Vagina (tissue), 2 donors: ENCODE results near the gene TRIM74.
"Not testable (repeated sequence)": the region's sequence is repeated elsewhere in the genome, so short reads cannot be mapped to it uniquely, and the experiment has no call there.

Source experiments
- POLR2A ChIP-seq, 2 donors: fragments of 450-650 bp; IDR thresholded peaks; one replicate each; pipeline ENCODE4 v1.6.1; 2017; ENCODE audit warnings: antibody characterized with exemption in 2 of 2, mild to moderate bottlenecking in 2 of 2, moderate library complexity in 2 of 2
- POLR2AphosphoS5 ChIP-seq, 2 donors: sonication (generic); formaldehyde crosslinking; IDR thresholded peaks; one replicate each; pipeline ENCODE4 v1.9.0; 2017; ENCODE audit warnings: antibody characterized with exemption in 2 of 2, mild to moderate bottlenecking in 2 of 2, low read depth in 1 of 2; ENCODE audit not compliant: insufficient read depth in 1 of 2
- TF ChIP-seq, protein P1 (sequence below), 3 experiments: fragments of 450-650 bp in 2 of 3; fragments of 200-600 bp in 1 of 3; sonication (generic) in 1 of 3; IDR thresholded peaks; one replicate each; pipeline ENCODE4 v1.5.1; 2017 to 2019; ENCODE audit warnings: antibody characterized with exemption in 3 of 3, mild to moderate bottlenecking in 2 of 3, moderate library complexity in 2 of 3

DNA sequence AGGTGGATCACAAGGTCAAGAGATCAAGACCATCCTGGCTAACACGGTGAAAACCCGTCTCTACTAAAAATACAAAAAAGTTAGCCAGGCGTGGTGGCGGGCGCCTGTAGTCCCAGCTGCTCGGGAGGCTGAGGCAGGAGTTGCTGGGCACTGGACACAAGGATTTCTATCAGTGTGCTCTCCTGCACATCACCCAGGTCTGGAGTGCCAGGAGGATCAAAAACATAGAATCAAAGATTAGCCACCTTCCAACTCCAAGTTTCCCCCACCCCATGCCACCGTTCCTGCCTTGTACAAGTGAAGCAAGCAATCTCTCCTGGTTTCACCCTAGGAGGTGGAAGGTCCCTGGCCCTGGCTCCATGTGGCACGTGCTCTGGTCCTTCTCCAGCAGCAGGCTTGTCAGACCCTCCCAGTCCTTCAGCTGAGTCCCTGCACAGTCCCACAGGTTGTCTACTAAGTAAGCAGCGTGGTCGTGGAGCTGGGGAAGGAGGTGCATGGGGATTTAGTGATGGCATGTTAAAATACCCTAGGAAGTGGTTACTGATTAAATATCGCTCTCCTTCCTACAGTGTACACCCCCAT lies 28.7 kb upstream of the TRIM74 start:
- not testable (repeated sequence) for TF ChIP-seq POLR2A (IDR thresholded peaks at IDR 0.05); POLR2AphosphoS5 (IDR thresholded peaks at IDR 0.05; ENCODE audit: insufficient read depth in 1 of 2, low read depth in 1 of 2)
- TF ChIP-seq, protein P1, sequence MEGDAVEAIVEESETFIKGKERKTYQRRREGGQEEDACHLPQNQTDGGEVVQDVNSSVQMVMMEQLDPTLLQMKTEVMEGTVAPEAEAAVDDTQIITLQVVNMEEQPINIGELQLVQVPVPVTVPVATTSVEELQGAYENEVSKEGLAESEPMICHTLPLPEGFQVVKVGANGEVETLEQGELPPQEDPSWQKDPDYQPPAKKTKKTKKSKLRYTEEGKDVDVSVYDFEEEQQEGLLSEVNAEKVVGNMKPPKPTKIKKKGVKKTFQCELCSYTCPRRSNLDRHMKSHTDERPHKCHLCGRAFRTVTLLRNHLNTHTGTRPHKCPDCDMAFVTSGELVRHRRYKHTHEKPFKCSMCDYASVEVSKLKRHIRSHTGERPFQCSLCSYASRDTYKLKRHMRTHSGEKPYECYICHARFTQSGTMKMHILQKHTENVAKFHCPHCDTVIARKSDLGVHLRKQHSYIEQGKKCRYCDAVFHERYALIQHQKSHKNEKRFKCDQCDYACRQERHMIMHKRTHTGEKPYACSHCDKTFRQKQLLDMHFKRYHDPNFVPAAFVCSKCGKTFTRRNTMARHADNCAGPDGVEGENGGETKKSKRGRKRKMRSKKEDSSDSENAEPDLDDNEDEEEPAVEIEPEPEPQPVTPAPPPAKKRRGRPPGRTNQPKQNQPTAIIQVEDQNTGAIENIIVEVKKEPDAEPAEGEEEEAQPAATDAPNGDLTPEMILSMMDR (IDR thresholded peaks at IDR 0.05) = not testable (repeated sequence)
